ENCODE measurements around the gene TNS3. TPM values are rescaled to one million over a fixed set of nuclear protein-coding genes. Genes with fewer than 3 reads are reported as not detected.

The TNS3 gene
- total RNA-seq, 1 donor from 2014 or later = 426 TPM

DNA sequence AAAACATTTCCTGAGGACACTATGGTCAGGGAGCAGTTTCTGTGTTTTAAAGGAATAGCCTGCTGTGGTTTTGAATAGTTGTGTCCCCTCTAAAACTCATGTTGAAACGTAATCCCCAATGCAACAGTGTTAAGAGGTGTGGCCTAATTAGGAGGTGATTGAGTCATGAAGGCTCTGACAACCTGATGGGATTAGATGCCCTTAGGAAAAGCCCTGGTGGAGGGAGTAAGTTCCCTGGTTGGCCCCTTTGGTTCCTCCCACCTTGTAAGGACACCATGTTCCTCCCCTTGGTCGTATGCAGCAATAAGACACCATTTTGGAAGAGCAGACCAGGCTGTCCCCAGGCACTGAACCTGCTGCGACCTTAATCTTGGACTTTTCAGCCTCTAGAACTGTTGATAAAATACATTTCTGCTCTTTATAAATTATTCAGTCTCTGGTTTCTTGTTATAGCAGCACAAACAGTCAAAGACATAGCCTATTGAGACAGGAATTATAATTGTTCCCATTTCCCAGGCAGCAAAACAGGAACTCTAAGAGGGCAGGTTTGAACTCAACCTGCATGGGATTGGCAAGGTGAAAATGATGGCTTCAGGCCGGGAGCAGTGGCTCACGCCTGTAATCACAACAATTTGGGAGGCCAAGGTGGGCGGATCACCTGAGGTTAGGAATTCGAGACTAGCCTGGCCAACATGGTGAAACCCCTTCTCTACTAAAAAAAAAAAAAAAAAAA lies 20.5 kb upstream of the TNS3 start:
- H3K4me1 Mint-ChIP-seq (ENCODE audit: low read depth) = peaks cover 67% of the 10 kb centered on the region
- H3K9me3 Mint-ChIP-seq (ENCODE audit: low read depth) = peaks cover 3% of the 10 kb centered on the region
- peak overlapping the region; percentile 58 for H3K27ac Mint-ChIP-seq (ENCODE audit: unreplicated experiment)
- H3K36me3 Mint-ChIP-seq (ENCODE audit: low read depth) = no peaks in the 10 kb centered on the region
- TF ChIP-seq, protein P1, sequence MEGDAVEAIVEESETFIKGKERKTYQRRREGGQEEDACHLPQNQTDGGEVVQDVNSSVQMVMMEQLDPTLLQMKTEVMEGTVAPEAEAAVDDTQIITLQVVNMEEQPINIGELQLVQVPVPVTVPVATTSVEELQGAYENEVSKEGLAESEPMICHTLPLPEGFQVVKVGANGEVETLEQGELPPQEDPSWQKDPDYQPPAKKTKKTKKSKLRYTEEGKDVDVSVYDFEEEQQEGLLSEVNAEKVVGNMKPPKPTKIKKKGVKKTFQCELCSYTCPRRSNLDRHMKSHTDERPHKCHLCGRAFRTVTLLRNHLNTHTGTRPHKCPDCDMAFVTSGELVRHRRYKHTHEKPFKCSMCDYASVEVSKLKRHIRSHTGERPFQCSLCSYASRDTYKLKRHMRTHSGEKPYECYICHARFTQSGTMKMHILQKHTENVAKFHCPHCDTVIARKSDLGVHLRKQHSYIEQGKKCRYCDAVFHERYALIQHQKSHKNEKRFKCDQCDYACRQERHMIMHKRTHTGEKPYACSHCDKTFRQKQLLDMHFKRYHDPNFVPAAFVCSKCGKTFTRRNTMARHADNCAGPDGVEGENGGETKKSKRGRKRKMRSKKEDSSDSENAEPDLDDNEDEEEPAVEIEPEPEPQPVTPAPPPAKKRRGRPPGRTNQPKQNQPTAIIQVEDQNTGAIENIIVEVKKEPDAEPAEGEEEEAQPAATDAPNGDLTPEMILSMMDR (IDR thresholded peaks at IDR 0.05) = no peak
- no peaks in the 10 kb centered on the region for H3K27me3 Mint-ChIP-seq (ENCODE audit: low read depth)
- no peak overlapping the region for H3K4me3 Mint-ChIP-seq (ENCODE audit: unreplicated experiment)
- no peak for DNase-seq (ENCODE audit: low spot score)

DNA sequence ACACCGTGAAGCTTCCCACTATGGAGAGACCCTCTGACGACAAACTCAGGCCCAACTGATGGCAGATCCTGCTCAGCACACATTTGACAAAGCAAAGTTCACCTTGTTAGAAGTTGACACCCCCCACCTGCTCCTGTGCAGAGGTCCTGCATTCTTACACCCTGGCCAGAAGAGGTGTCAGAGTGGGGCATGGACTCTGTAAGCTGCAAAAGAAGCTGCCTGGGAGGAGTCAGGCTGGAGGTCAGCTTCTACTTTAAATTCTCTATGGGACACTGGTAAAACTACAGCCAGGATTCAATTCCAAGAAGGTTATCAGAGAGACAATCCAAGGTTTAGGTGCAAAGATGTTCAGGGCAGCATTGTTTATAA lies 20.0 kb upstream of the TNS3 start:
- no peak for DNase-seq (ENCODE audit: low spot score)
- TF ChIP-seq, protein P1 (IDR thresholded peaks at IDR 0.05) = no peak
- peaks cover 2% of the 10 kb centered on the region for H3K36me3 Mint-ChIP-seq (ENCODE audit: low read depth)
- no peak overlapping the region for H3K4me3 Mint-ChIP-seq (ENCODE audit: unreplicated experiment)
- H3K27me3 Mint-ChIP-seq (ENCODE audit: low read depth) = no peaks in the 10 kb centered on the region
- peaks cover 6% of the 10 kb centered on the region for H3K9me3 Mint-ChIP-seq (ENCODE audit: low read depth)
- H3K4me1 Mint-ChIP-seq (ENCODE audit: low read depth) = peaks cover 73% of the 10 kb centered on the region
- H3K27ac Mint-ChIP-seq (ENCODE audit: unreplicated experiment) = peak overlapping the region; percentile 96

DNA sequence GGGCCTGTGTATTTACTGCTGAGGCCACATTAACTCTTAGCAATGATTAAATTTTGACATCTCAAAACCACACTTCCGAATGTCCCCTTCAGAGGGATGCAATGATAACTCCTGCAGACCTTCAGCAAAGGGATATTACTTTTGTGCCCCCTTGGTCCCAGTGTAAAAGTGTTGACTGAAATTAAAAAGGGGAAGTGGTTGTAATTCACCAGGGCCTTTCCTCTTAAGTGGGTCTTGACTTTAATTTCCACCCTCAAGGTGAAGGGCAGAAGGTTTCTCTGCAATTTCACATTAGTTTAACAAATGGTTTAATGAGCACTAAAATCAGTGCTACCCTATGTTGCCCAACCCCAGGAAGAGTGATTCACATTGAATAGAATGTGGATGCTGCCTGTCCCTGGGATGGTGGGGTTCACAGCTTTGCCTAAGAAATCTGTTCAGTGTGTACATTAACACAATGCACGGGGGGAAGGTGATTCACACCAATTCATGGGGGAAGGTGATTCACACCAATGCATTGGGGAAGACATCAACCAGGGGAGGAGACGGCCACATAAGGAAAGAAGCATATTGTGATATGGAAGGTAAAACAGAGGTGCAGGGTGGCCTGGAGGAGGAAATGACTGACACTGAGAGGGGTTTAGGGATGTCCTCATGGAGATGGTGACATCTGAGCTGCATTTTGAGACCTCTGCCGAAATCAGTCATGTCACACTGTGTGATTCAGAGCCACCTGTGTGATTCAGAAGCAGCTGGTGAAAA lies 19.4 kb upstream of the TNS3 start:
- no peak for DNase-seq (ENCODE audit: low spot score)
- Mint-ChIP-seq H3K4me3 (ENCODE audit: unreplicated experiment) (peak overlapping the region; percentile 52), H3K27ac (ENCODE audit: unreplicated experiment) (peak overlapping the region; percentile 96), H3K27me3 (ENCODE audit: low read depth) (no peaks in the 10 kb centered on the region), H3K36me3 (ENCODE audit: low read depth) (peaks cover 2% of the 10 kb centered on the region), H3K4me1 (ENCODE audit: low read depth) (peaks cover 75% of the 10 kb centered on the region), H3K9me3 (ENCODE audit: low read depth) (peaks cover 6% of the 10 kb centered on the region)
- TF ChIP-seq, protein P1 (IDR thresholded peaks at IDR 0.05) = no peak

DNA sequence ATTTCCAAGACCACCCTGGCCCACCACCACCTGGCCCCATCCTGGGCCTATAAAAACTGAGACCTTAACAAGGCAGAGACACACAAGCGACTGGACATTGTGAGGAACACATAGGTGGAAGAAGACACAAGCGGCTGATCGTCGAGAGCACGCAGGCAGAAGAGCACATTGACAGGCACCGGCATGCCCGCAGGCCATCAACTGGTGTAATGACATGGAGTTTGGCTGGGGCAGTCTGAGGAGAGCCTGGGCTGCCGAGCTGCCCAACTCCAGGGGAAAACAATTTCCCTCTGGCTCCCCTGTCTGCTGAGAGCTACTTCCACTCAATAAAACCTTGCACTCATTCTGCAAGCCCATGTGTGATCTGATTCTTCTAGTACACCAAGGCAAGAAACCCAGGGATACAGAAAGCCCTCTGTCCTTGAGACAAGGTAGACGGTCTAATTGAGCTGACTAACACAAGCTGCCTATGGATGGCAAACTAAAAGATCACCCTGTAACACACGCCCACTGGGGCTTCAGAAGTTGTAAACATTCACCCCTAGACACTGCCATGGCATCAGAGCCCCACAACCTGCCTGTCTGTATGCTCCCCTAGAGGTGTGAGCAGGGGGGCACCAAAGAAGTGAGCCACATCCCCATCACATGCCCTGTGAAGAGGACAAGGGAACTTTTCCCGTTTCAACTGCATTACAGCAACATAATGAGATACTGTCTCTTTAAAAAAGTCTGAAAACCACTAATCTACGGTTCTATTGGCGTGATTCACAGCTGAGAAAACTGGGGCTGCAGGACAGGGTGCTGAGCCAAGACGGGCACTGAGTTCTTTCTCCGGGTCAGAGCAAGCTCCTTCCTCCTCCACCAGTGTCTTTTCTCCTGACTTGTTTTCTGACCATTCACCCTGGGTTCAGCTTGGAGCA lies 18.5 kb upstream of the TNS3 start:
- peaks cover 2% of the 10 kb centered on the region for H3K36me3 Mint-ChIP-seq (ENCODE audit: low read depth)
- TF ChIP-seq, protein P1 (IDR thresholded peaks at IDR 0.05) = no peak
- peaks cover 66% of the 10 kb centered on the region for H3K4me1 Mint-ChIP-seq (ENCODE audit: low read depth)
- H3K27me3 Mint-ChIP-seq (ENCODE audit: low read depth) = no peaks in the 10 kb centered on the region
- peak overlapping the region; percentile 96 for H3K27ac Mint-ChIP-seq (ENCODE audit: unreplicated experiment)
- H3K9me3 Mint-ChIP-seq (ENCODE audit: low read depth) = peaks cover 6% of the 10 kb centered on the region
- DNase-seq (ENCODE audit: low spot score) = no peak
- peak overlapping the region; percentile 52 for H3K4me3 Mint-ChIP-seq (ENCODE audit: unreplicated experiment)

DNA sequence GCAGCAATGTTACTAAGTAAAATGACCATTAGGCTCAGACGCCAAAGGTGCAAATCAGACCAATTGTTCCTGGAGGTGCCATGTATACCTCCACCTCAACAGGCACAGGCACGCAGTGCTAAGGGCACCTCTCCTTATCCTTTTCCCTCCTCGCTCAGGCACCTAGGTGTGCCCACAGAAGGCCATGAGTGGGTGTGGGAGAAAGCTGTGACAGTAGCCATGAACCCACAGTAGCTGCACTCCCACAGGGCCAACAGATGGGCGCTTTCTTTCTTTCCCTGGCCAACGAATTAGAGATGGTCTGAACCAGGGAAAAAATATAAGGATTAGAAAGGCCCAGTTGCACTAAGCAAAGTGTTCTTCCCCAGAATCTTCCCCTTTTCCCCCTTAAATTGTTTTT lies 15.5 kb upstream of the TNS3 start:
- DNase-seq (ENCODE audit: low spot score) = no peak
- Mint-ChIP-seq H3K4me1 (ENCODE audit: low read depth) (peaks cover 53% of the 10 kb centered on the region), H3K36me3 (ENCODE audit: low read depth) (peaks cover 2% of the 10 kb centered on the region), H3K4me3 (ENCODE audit: unreplicated experiment) (no peak overlapping the region), H3K27ac (ENCODE audit: unreplicated experiment) (no peak overlapping the region), H3K9me3 (ENCODE audit: low read depth) (peaks cover 6% of the 10 kb centered on the region), H3K27me3 (ENCODE audit: low read depth) (no peaks in the 10 kb centered on the region)
- TF ChIP-seq, protein P1 (IDR thresholded peaks at IDR 0.05) = no peak

Data from chondrocyte (in vitro differentiated cells).